PFSK-1 (cell line): ENCODE data around the gene ATG2A.

ENCODE experiments used
- FOXP2 ChIP-seq: optimal IDR thresholded peaks from 2 replicates; pipeline ENCODE3; 2011; ENCODE audit warnings: borderline replicate concordance, control low read depth, inconsistent platforms; ENCODE audit not compliant: insufficient read depth; ENCODE audit errors: extremely low read length, extremely low read depth
- POLR2AphosphoS5 ChIP-seq: IDR thresholded peaks from 2 replicates; pipeline ENCODE4 v1.6.1; 2012; ENCODE audit warnings: low read depth, mild to moderate bottlenecking, control low read depth, low read length, moderate library complexity
- SIN3A ChIP-seq: IDR thresholded peaks from 2 replicates; pipeline ENCODE4 v1.6.1; 2012; ENCODE audit warnings: mild to moderate bottlenecking, low read length, moderate library complexity, borderline replicate concordance; ENCODE audit not compliant: insufficient read depth
- TAF1 ChIP-seq: IDR thresholded peaks from 2 replicates; pipeline ENCODE4 v1.6.1; 2012; ENCODE audit warnings: low read length, control low read depth, borderline replicate concordance; ENCODE audit not compliant: insufficient read depth
- TF ChIP-seq, protein P1 (sequence below), 2 experiments: IDR thresholded peaks; 2 replicates each; pipeline versions ENCODE4 v1.6.1 to v1.8.0; 2011 to 2012; ENCODE audit warnings: low read depth in 2 of 2, low read length in 2 of 2, control low read depth in 1 of 2, inconsistent platforms in 1 of 2, mild to moderate bottlenecking in 1 of 2, moderate library complexity in 1 of 2; ENCODE audit not compliant: insufficient read depth in 1 of 2

Gene ATG2A

GRCh38 chr11:64898541-64898940 is 18.5 kb downstream of the ATG2A start:
- TF ChIP-seq TAF1 (no peak), SIN3A (no peak), FOXP2 (no peak), POLR2AphosphoS5 (no peak)
- TF ChIP-seq, protein P1, sequence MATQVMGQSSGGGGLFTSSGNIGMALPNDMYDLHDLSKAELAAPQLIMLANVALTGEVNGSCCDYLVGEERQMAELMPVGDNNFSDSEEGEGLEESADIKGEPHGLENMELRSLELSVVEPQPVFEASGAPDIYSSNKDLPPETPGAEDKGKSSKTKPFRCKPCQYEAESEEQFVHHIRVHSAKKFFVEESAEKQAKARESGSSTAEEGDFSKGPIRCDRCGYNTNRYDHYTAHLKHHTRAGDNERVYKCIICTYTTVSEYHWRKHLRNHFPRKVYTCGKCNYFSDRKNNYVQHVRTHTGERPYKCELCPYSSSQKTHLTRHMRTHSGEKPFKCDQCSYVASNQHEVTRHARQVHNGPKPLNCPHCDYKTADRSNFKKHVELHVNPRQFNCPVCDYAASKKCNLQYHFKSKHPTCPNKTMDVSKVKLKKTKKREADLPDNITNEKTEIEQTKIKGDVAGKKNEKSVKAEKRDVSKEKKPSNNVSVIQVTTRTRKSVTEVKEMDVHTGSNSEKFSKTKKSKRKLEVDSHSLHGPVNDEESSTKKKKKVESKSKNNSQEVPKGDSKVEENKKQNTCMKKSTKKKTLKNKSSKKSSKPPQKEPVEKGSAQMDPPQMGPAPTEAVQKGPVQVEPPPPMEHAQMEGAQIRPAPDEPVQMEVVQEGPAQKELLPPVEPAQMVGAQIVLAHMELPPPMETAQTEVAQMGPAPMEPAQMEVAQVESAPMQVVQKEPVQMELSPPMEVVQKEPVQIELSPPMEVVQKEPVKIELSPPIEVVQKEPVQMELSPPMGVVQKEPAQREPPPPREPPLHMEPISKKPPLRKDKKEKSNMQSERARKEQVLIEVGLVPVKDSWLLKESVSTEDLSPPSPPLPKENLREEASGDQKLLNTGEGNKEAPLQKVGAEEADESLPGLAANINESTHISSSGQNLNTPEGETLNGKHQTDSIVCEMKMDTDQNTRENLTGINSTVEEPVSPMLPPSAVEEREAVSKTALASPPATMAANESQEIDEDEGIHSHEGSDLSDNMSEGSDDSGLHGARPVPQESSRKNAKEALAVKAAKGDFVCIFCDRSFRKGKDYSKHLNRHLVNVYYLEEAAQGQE (IDR thresholded peaks at IDR 0.05; ENCODE audit: insufficient read depth in 1 of 2, low read depth in 2 of 2, low read length in 2 of 2): no peak

- no peak for TF ChIP-seq POLR2AphosphoS5
- no peak for TF ChIP-seq SIN3A
- TF ChIP-seq FOXP2: no peak
- TF ChIP-seq, protein P1 (IDR thresholded peaks at IDR 0.05; ENCODE audit: insufficient read depth in 1 of 2, low read depth in 2 of 2, low read length in 2 of 2): no peak
- no peak for TF ChIP-seq TAF1
These were observed 18.9 kb downstream of the ATG2A start for GRCh38 chr11:64898076-64898445.

- no peak for TF ChIP-seq SIN3A
These were observed 19.5 kb downstream of the ATG2A start for GRCh38 chr11:64897381-64898075.

GRCh38 chr11:64896448-64897022 is 20.5 kb downstream of the ATG2A start:
- TF ChIP-seq POLR2AphosphoS5: no peak
- TF ChIP-seq, protein P1 (IDR thresholded peaks at IDR 0.05; ENCODE audit: insufficient read depth in 1 of 2, low read depth in 2 of 2, low read length in 2 of 2): no peak
- no peak for TF ChIP-seq FOXP2
- no peak for TF ChIP-seq SIN3A
- no peak for TF ChIP-seq TAF1

DNA sequence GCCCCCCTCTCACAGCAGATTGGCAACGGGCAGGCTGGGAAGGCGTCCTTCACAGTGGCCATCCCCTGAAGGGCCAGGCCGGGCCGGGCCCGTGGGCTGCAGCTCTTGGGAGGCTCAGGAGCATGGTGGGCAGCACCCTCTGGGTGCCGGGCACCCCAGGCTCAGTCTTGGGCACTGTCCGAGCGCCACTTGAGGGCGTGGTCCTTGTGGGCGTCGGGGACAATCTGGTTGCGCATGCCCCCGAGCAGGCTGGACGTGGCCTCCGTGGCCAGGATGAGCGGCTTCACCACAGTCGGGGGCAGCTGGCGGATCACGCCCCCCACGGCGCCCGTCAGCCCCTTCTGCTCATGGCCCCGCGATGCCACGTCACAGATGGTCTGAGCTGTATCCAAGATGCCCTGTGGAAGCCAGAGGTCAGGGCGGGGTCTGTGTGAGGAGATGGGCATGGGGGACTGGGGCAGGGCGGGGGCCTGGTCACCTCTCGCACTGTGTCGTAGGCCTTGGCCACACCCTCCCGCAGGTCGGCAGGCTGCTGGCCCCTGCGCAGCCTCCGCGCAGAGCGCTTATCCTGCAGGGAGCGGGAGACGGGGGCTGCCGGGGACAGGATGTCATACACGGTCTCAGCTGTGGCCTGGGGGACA is 22.1 kb downstream of the ATG2A start:
- TF ChIP-seq FOXP2 (no peak), TAF1 (no peak), POLR2AphosphoS5 (no peak), SIN3A (no peak)
- TF ChIP-seq, protein P1 (IDR thresholded peaks at IDR 0.05; ENCODE audit: insufficient read depth in 1 of 2, low read depth in 2 of 2, low read length in 2 of 2): no peak
